CD14-positive monocyte (primary cell): ENCODE measurements around the gene PTPRD. TPM values are rescaled to one million over a fixed set of nuclear protein-coding genes. Genes with fewer than 3 reads are reported as not detected.

Experiments used
- DNase-seq, 3 donors: peaks; one replicate each; pipeline ENCODE4 v3.0.0-alpha.2; 2011 to 2022
- H2AFZ ChIP-seq: 2 replicates; pipeline ENCODE4 v1.6.0; 2012; ENCODE audit warnings: mild to moderate bottlenecking, low read depth, low read length, inconsistent platforms; ENCODE audit not compliant: insufficient read depth, poor library complexity, severe bottlenecking
- H3K27ac ChIP-seq, 2 donors: 1 replicate in 1 of 2; 2 replicates in 1 of 2; pipeline ENCODE4 v1.5.1; 2012 to 2013; ENCODE audit warnings: low read length in 2 of 2, control low read depth in 1 of 2, inconsistent platforms in 1 of 2, low read depth in 1 of 2, mild to moderate bottlenecking in 1 of 2
- H3K27me3 ChIP-seq, 2 donors: one replicate each; pipeline versions ENCODE4 v1.6.0 to v1.6.1; 2011 to 2013; ENCODE audit warnings: low read length in 2 of 2; ENCODE audit not compliant: control insufficient read depth in 2 of 2, insufficient read depth in 2 of 2
- H3K36me3 ChIP-seq, 2 donors: replicated peaks in 1 of 2; 1 replicate in 1 of 2; 2 replicates in 1 of 2; pipeline versions ENCODE4 v1.5.1 to v1.6.1; 2012 to 2013; ENCODE audit warnings: low read length in 2 of 2, control low read depth in 1 of 2, inconsistent platforms in 1 of 2, mild to moderate bottlenecking in 1 of 2; ENCODE audit not compliant: insufficient read depth in 2 of 2, control insufficient read depth in 1 of 2
- H3K4me1 ChIP-seq, 2 donors: 1 replicate in 1 of 2; 2 replicates in 1 of 2; pipeline versions ENCODE4 v1.5.1 to v1.6.1; 2012 to 2013; ENCODE audit warnings: low read length in 2 of 2, control low read depth in 1 of 2, inconsistent platforms in 1 of 2, mild to moderate bottlenecking in 1 of 2, moderate library complexity in 1 of 2; ENCODE audit not compliant: insufficient read depth in 2 of 2, control insufficient read depth in 1 of 2
- H3K4me2 ChIP-seq: replicated peaks from 2 replicates; pipeline ENCODE3; 2012; ENCODE audit warnings: low read length, moderate library complexity, mild to moderate bottlenecking; ENCODE audit not compliant: poor library complexity, severe bottlenecking; ENCODE audit errors: extremely low read depth
- H3K4me3 ChIP-seq, 3 experiments: fragments of 200-600 bp in 1 of 3; sonication (generic) in 1 of 3; replicated peaks in 1 of 3; 1 replicate in 2 of 3; 2 replicates in 1 of 3; pipeline ENCODE4 v1.5.1; 2011 to 2013; ENCODE audit warnings: low read length in 3 of 3, mild to moderate bottlenecking in 3 of 3, control low read depth in 2 of 3, low read depth in 2 of 3, inconsistent platforms in 1 of 3, moderate library complexity in 1 of 3
- H3K79me2 ChIP-seq: 2 replicates; pipeline ENCODE4 v1.6.0; 2012; ENCODE audit warnings: mild to moderate bottlenecking, control low read depth, inconsistent platforms, low read length, moderate library complexity; ENCODE audit not compliant: insufficient read depth
- H3K9ac ChIP-seq: 2 replicates; pipeline ENCODE4 v1.6.0; 2017; ENCODE audit warnings: low read length, mild to moderate bottlenecking; ENCODE audit not compliant: insufficient read depth, poor library complexity, severe bottlenecking
- H3K9me3 ChIP-seq, 2 donors: replicated peaks in 1 of 2; 1 replicate in 1 of 2; 2 replicates in 1 of 2; pipeline versions ENCODE4 v1.5.1 to v1.6.1; 2012 to 2013; ENCODE audit warnings: low read length in 2 of 2, control low read depth in 1 of 2; ENCODE audit not compliant: control insufficient read depth in 1 of 2, insufficient read depth in 1 of 2
- H4K20me1 ChIP-seq: 2 replicates; pipeline ENCODE4 v1.6.0; 2012; ENCODE audit warnings: mild to moderate bottlenecking, low read length, control low read depth, moderate library complexity; ENCODE audit not compliant: insufficient read depth
- H3K27ac Mint-ChIP-seq, 7 donors: one replicate each; pipeline ENCODE4 v1.8.0; 2020; ENCODE audit warnings: mild to moderate bottlenecking in 7 of 7, mixed read lengths in 7 of 7, moderate library complexity in 6 of 7, inconsistent platforms in 2 of 7
- H3K27me3 Mint-ChIP-seq, 3 donors: one replicate each; pipeline ENCODE4 v1.8.0; 2021 to 2022; ENCODE audit warnings: low read depth in 3 of 3, mild to moderate bottlenecking in 3 of 3, mixed read lengths in 3 of 3, moderate library complexity in 3 of 3, inconsistent platforms in 1 of 3
- H3K36me3 Mint-ChIP-seq, 2 donors: one replicate each; pipeline ENCODE4 v1.8.0; 2020; ENCODE audit warnings: mixed read lengths in 2 of 2, inconsistent platforms in 1 of 2, mild to moderate bottlenecking in 1 of 2
- H3K4me1 Mint-ChIP-seq: one replicate; pipeline ENCODE4 v1.8.0; 2020; ENCODE audit warnings: mild to moderate bottlenecking, mixed read lengths
- H3K4me3 Mint-ChIP-seq, 2 donors: one replicate each; pipeline ENCODE4 v1.8.0; 2020; ENCODE audit warnings: mild to moderate bottlenecking in 2 of 2, mixed read lengths in 2 of 2, moderate library complexity in 1 of 2
- H3K9me3 Mint-ChIP-seq, 7 donors: one replicate each; pipeline ENCODE4 v1.8.0; 2020 to 2022; ENCODE audit warnings: mixed read lengths in 7 of 7, mild to moderate bottlenecking in 6 of 7, moderate library complexity in 6 of 7, inconsistent platforms in 2 of 7
- CTCF ChIP-seq: fragments of 200-600 bp; IDR thresholded peaks from one replicate; pipeline ENCODE4 v1.8.0; 2022; ENCODE audit warnings: antibody characterized with exemption, mild to moderate bottlenecking
- WGBS: methylation state at CpG from one replicate; pipeline ENCODE4 v1.1.5; 2013; ENCODE audit warnings: missing lambda C conversion rate; ENCODE audit not compliant: insufficient coverage; 5-methylcytosine and 5-hydroxymethylcytosine counted together
- intact Hi-C, 2 donors: fragments of 100-400 bp; cut with micrococcal nuclease; formaldehyde crosslinking; loops; one replicate each; pipeline versions ENCODE4 v1.15.0 to v1.15.1; 2023
- polyA plus RNA-seq, 3 donors: library from polyadenylated mRNA; depleted of rRNA in 1 of 3; unstranded in 2 of 3; stranded (reverse) in 1 of 3; fragments of 300-500 nt in 2 of 3; fragments of >200 nt in 1 of 3; fragmentation: Illumina TruSeq in 2 of 3; gene quantifications; 1 replicate in 2 of 3; 2 replicates in 1 of 3; pipeline ENCODE4 v1.2.3, GENCODE V29; 2012 to 2021

The PTPRD gene
- polyA plus RNA-seq, 3 donors: not detected

DNA sequence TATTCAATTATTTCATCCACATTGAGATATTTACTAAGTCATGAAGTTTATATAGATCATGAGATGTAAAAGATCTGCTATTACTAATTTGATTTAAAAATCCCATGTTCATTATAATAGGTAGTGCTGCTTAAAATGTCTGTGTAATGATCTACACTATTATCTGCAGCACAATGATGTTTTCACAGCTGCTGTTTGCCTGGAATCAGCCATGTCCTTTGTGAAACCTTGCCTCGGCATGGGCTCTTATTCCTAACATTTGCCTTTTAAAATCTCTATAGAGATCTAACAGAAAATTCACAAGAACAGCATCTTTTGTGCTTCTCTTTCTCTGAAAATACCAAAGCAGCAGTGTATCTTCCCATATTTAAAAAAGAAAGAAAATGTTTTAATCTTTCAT lies 444.6 kb downstream of the PTPRD start:
- WGBS: no CpG with 5 or more reads among the region's 1 CpG
- peaks cover 0 to 5% (median 0%) of the 10 kb centered on the region in 7 donors for H3K9me3 Mint-ChIP-seq
- no peak overlapping the region for H3K4me3 ChIP-seq
- H3K27ac Mint-ChIP-seq: no peak overlapping the region
- no peak overlapping the region for H3K9ac ChIP-seq
- no peaks in the 10 kb centered on the region for H4K20me1 ChIP-seq
- no peak overlapping the region for H3K27ac ChIP-seq
- H3K4me1 ChIP-seq: no peaks in the 10 kb centered on the region
- H3K9me3 ChIP-seq: no peaks in the 10 kb centered on the region
- no peaks in the 10 kb centered on the region for H3K27me3 ChIP-seq
- H3K27me3 Mint-ChIP-seq: peaks cover 0 to 1% (median 0%) of the 10 kb centered on the region in 3 donors
- DNase-seq: no peak
- no peak overlapping the region for H3K4me3 Mint-ChIP-seq
- H3K4me2 ChIP-seq: no peak overlapping the region
- H3K79me2 ChIP-seq: no peaks in the 10 kb centered on the region
- no peaks in the 10 kb centered on the region for H3K4me1 Mint-ChIP-seq
- no peaks in the 10 kb centered on the region for H3K36me3 ChIP-seq
- intact Hi-C loops: no loop called here
- TF ChIP-seq CTCF: no peak
- no peak overlapping the region for H2AFZ ChIP-seq
- H3K36me3 Mint-ChIP-seq: no peaks in the 10 kb centered on the region

DNA sequence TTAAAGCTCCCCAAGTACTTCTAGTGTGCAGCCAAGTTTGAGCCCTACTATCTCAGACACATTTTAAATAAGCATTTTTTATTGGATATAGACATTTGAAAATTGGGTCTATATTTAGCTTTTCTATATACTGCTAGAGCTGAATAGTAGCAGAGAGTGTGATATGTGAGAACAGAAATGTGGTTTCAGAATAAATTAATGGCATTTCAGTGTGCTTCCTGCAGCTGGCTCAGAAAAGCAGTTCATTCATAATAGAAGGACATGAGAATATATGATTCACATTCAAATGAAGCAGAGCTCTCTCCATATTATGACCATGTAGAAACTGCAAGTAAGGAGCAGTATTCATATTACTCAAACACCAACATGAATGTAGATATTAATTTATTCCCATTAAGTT lies 464.0 kb downstream of the PTPRD start:
- H3K9me3 Mint-ChIP-seq: peaks cover 0 to 7% (median 0%) of the 10 kb centered on the region in 7 donors
- TF ChIP-seq CTCF: no peak
- no peaks in the 10 kb centered on the region for H3K4me1 Mint-ChIP-seq
- no peak for DNase-seq
- H3K9ac ChIP-seq: no peak overlapping the region
- no peaks in the 10 kb centered on the region for H3K79me2 ChIP-seq
- no peak overlapping the region for H2AFZ ChIP-seq
- no peak overlapping the region for H3K4me3 ChIP-seq
- H3K27ac Mint-ChIP-seq: no peak overlapping the region
- intact Hi-C loops: loop anchor here in 1 of 2 donors (10.0 kb wide), 1 partner anchor 56 kb away; no protein-coding TSS in a partner anchor
- H3K4me1 ChIP-seq: no peaks in the 10 kb centered on the region
- H3K4me2 ChIP-seq: no peak overlapping the region
- no peaks in the 10 kb centered on the region for H4K20me1 ChIP-seq
- H3K36me3 ChIP-seq: no peaks in the 10 kb centered on the region
- no peak overlapping the region for H3K4me3 Mint-ChIP-seq
- no peaks in the 10 kb centered on the region for H3K36me3 Mint-ChIP-seq
- H3K27me3 Mint-ChIP-seq: no peaks in the 10 kb centered on the region
- no peak overlapping the region for H3K27ac ChIP-seq
- H3K9me3 ChIP-seq: no peaks in the 10 kb centered on the region
- no peaks in the 10 kb centered on the region for H3K27me3 ChIP-seq
